PC-3 (cell line): Measurements from ENCODE around the gene ANKRD13B. TPM values are rescaled to one million over a fixed set of nuclear protein-coding genes. Genes with fewer than 3 reads are reported as not detected.

Source experiments
- ATAC-seq: fragments of 200-7000 bp; cut with Tn5 transposase; 2 replicates; pipeline ENCODE4 v1.9.1; 2020; ENCODE audit warnings: mild to moderate bottlenecking, moderate library complexity
- BruUV-seq: library from RNA; stranded (reverse); fragments of 400-500 nt; replicated peaks from 2 replicates; lab custom pipeline; 2021; lab: Mats Ljungman, UMichigan
- CTCF ChIA-PET: fragments of 300-600 bp; sonication (Branson Sonifier 250); formaldehyde crosslinking; loops from one replicate; lab custom pipeline; 2022; ENCODE audit warnings: antibody characterized with exemption; lab: Charles Lee
- POLR2A ChIA-PET: fragments of 300-600 bp; sonication (Branson Sonifier 250); formaldehyde crosslinking; loops from one replicate; lab custom pipeline; 2022; ENCODE audit warnings: antibody characterized with exemption; ENCODE audit not compliant: unreplicated experiment; lab: Charles Lee
- DNase-seq: peaks from one replicate; pipeline ENCODE4 v3.0.0-alpha.2; 2015
- H2AFZ ChIP-seq: fragments of 300-600 bp; sonication (generic); 2 replicates; pipeline ENCODE4 v1.6.0; 2016; ENCODE audit warnings: antibody characterized with exemption, low read length
- H3F3A ChIP-seq: fragments of 300-600 bp; sonication (generic); one replicate; pipeline ENCODE4 v1.6.0; 2017; ENCODE audit warnings: antibody characterized with exemption, low read length, control low read depth, mild to moderate bottlenecking; ENCODE audit not compliant: unreplicated experiment
- H3K27ac ChIP-seq: fragments of 300-600 bp; sonication (generic); 2 replicates; pipeline ENCODE4 v1.5.1; 2016; ENCODE audit warnings: mild to moderate bottlenecking, low read length
- H3K27me3 ChIP-seq: fragments of 300-600 bp; sonication (generic); 2 replicates; pipeline ENCODE4 v1.6.1; 2016; ENCODE audit warnings: low read length, mixed read lengths
- H3K36me3 ChIP-seq: fragments of 300-600 bp; sonication (generic); 2 replicates; pipeline ENCODE4 v1.6.1; 2016; ENCODE audit warnings: low read depth, mixed run types, low read length, mixed read lengths
- H3K4me1 ChIP-seq: fragments of 300-600 bp; sonication (generic); 2 replicates; pipeline ENCODE4 v1.5.1; 2016; ENCODE audit warnings: low read length; ENCODE audit not compliant: insufficient read depth
- H3K4me2 ChIP-seq: fragments of 300-600 bp; sonication (generic); 2 replicates; pipeline ENCODE4 v1.6.0; 2016; ENCODE audit warnings: low read length
- H3K4me3 ChIP-seq: fragments of 300-600 bp; sonication (generic); 2 replicates; pipeline ENCODE4 v1.5.1; 2016; ENCODE audit warnings: mild to moderate bottlenecking, low read length, mixed read lengths
- H3K79me2 ChIP-seq: fragments of 300-600 bp; sonication (generic); 2 replicates; pipeline ENCODE4 v1.6.1; 2017; ENCODE audit warnings: low read length, mixed read lengths
- H3K9ac ChIP-seq: fragments of 300-600 bp; sonication (generic); 2 replicates; pipeline ENCODE4 v1.6.0; 2016; ENCODE audit warnings: mild to moderate bottlenecking, low read length
- H3K9me2 ChIP-seq: fragments of 300-600 bp; sonication (generic); replicated peaks from 2 replicates; pipeline ENCODE4 v1.6.1; 2016; ENCODE audit warnings: mixed run types, low read length, mixed read lengths
- H3K9me3 ChIP-seq: fragments of 300-600 bp; sonication (generic); 2 replicates; pipeline ENCODE4 v1.6.1; 2016; ENCODE audit warnings: low read length, mixed read lengths
- H4K20me1 ChIP-seq: fragments of 300-600 bp; sonication (generic); 2 replicates; pipeline ENCODE4 v1.6.1; 2016; ENCODE audit warnings: low read length, mixed read lengths
- EZH2 ChIP-seq: fragments of 300-600 bp; sonication (generic); IDR thresholded peaks from one replicate; pipeline ENCODE4 v1.6.1; 2017; ENCODE audit warnings: antibody characterized with exemption, mild to moderate bottlenecking, low read length; ENCODE audit not compliant: unreplicated experiment
- EZH2phosphoT487 ChIP-seq: fragments of 300-600 bp; sonication (generic); IDR thresholded peaks from 2 replicates; pipeline ENCODE4 v1.6.1; 2018; ENCODE audit warnings: mild to moderate bottlenecking, antibody characterized with exemption, low read length, borderline replicate concordance
- intact Hi-C: fragments of 100-400 bp; cut with micrococcal nuclease; formaldehyde crosslinking; loops from 2 replicates; pipeline ENCODE4 v1.9.0; 2023
- total RNA-seq: library from RNA; depleted of rRNA; stranded (reverse); fragments of >200 nt; gene quantifications from 2 replicates; pipeline ENCODE4 v1.2.3, GENCODE V29; 2014
- TF ChIP-seq, protein P1 (sequence below): fragments of 300-600 bp; sonication (generic); conservative IDR thresholded peaks from 2 replicates; pipeline ENCODE4 v1.5.1; 2017; ENCODE audit warnings: antibody characterized with exemption, low read depth, mild to moderate bottlenecking, low read length

ANKRD13B gene
- total RNA-seq, 1 experiment from 2014 or later, result 11.2 TPM

DNA sequence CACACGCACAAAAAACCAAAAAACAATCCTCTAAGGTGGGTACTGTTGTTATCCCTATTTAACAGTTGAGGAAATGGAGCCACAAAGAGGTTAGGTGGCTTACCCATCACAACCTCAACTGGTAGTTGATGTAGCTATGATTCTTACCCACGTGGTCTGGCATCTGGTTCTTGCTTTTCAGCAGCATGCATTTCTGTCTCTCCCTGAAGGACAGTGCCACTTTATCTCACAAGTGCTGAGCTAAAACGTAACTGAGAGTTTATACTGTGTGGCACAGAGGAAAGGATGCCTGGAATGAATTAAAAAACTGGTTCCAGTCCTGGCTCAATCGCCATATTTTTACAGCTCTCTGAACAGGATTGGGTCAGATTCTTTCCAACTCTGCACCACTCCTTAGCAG is 31.7 kb downstream of the ANKRD13B start:
- ChIA-PET CTCF (no interaction called here), POLR2A (no interaction called here)
- no peak for ATAC-seq
- no peak for DNase-seq
- H3K4me1 ChIP-seq, result peaks cover 19% of the 10 kb centered on the region
- no peaks in the 10 kb centered on the region for H3K9me3 ChIP-seq
- H3F3A ChIP-seq, result no peaks in the 10 kb centered on the region
- H3K79me2 ChIP-seq, result no peaks in the 10 kb centered on the region
- no peaks in the 10 kb centered on the region for H3K27me3 ChIP-seq
- no peak overlapping the region for H3K4me3 ChIP-seq
- H3K27ac ChIP-seq, result no peak overlapping the region
- no peaks in the 10 kb centered on the region for H3K36me3 ChIP-seq
- no peaks in the 10 kb centered on the region for H3K9me2 ChIP-seq
- intact Hi-C loops, result no loop called here
- BruUV-seq, result no TSS peak
- TF ChIP-seq EZH2phosphoT487 (no peak), EZH2 (no peak)
- TF ChIP-seq, protein P1, sequence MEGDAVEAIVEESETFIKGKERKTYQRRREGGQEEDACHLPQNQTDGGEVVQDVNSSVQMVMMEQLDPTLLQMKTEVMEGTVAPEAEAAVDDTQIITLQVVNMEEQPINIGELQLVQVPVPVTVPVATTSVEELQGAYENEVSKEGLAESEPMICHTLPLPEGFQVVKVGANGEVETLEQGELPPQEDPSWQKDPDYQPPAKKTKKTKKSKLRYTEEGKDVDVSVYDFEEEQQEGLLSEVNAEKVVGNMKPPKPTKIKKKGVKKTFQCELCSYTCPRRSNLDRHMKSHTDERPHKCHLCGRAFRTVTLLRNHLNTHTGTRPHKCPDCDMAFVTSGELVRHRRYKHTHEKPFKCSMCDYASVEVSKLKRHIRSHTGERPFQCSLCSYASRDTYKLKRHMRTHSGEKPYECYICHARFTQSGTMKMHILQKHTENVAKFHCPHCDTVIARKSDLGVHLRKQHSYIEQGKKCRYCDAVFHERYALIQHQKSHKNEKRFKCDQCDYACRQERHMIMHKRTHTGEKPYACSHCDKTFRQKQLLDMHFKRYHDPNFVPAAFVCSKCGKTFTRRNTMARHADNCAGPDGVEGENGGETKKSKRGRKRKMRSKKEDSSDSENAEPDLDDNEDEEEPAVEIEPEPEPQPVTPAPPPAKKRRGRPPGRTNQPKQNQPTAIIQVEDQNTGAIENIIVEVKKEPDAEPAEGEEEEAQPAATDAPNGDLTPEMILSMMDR, result no peak
- no peak overlapping the region for H3K4me2 ChIP-seq
- H4K20me1 ChIP-seq, result no peaks in the 10 kb centered on the region
- no peak overlapping the region for H2AFZ ChIP-seq
- H3K9ac ChIP-seq, result no peak overlapping the region

DNA sequence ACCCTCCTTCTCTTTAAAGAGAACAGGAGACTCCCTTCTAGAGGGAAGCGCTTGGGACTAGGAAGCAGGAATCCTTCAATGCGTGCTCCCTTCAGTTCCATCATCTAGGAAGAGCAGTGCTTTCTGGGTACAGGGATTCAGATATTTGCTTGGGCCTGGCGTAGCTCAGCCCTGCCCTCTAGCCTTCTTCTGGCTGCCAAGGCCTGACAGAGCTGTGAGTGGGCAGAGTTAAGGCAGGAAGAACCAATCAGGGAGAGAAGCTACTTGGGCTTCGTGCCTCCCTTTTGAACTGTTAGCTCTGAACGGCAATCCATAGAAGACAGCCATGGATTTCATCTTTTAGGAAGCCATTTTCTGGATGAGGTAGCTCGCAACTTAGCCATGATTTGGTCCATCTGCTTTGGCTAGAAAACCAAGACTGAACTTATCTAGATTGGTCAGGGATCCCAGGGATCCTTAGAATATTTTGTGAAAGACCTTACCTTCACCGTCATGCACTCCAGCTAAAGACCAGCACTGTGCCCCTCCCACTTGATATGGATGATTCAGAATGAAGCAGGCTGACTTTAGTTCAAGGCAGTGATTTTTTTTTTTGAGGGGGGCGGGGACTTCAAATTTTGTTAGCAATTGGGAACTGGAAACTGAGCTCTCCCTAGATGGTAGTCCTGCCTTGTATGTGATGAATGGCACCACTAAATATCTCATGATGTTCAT is 32.3 kb downstream of the ANKRD13B start:
- DNase-seq, result no peak
- no peak overlapping the region for H3K27ac ChIP-seq
- ChIA-PET CTCF (no interaction called here), POLR2A (interaction anchor here (0.5 kb wide), 1 partner anchor 49 kb away, joined by 4 read pairs; no protein-coding TSS in a partner anchor)
- no peaks in the 10 kb centered on the region for H3K79me2 ChIP-seq
- no peak for TF ChIP-seq EZH2
- TF ChIP-seq, protein P1, result no peak
- TF ChIP-seq EZH2phosphoT487, result no peak
- H2AFZ ChIP-seq, result no peak overlapping the region
- H4K20me1 ChIP-seq, result no peaks in the 10 kb centered on the region
- H3K9me3 ChIP-seq, result no peaks in the 10 kb centered on the region
- BruUV-seq, result no TSS peak
- H3F3A ChIP-seq, result no peaks in the 10 kb centered on the region
- H3K4me1 ChIP-seq, result peaks cover 15% of the 10 kb centered on the region
- no peak for ATAC-seq
- H3K9me2 ChIP-seq, result no peaks in the 10 kb centered on the region
- no peak overlapping the region for H3K4me2 ChIP-seq
- H3K9ac ChIP-seq, result no peak overlapping the region
- H3K4me3 ChIP-seq, result no peak overlapping the region
- no peaks in the 10 kb centered on the region for H3K36me3 ChIP-seq
- intact Hi-C loops, result no loop called here
- H3K27me3 ChIP-seq, result no peaks in the 10 kb centered on the region

DNA sequence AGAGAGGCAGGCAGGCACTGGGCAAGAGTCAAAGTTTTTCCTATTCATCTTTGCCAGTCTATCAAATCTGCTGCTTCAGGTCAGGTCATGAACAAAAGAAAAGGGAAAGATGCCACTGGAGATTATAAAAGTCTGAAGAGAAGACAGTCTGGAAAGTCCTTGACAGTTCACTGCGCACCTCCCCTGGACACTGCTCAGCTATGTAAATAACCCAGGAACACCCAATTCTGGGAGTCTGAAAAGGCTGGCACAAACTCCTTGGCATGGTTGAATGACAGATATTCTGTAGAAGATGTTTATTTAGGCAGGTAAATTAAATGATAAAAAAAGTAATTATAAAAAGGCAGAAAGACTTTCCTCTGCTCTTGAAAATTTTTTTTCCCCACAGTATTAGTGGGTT is 35.0 kb downstream of the ANKRD13B start:
- no peaks in the 10 kb centered on the region for H3K79me2 ChIP-seq

More for the DNA sequence above, 35.0 kb downstream of the ANKRD13B start:
- CTCF ChIA-PET, result no interaction called here
- Histone ChIP-seq H4K20me1 (no peaks in the 10 kb centered on the region), H3K27ac (no peak overlapping the region), H3K36me3 (no peaks in the 10 kb centered on the region), H3K4me3 (no peak overlapping the region), H3K4me1 (peaks cover 10% of the 10 kb centered on the region), H3K9ac (no peak overlapping the region), H3K4me2 (no peak overlapping the region), H3K9me3 (no peaks in the 10 kb centered on the region), H2AFZ (no peak overlapping the region), H3K27me3 (no peaks in the 10 kb centered on the region), H3K9me2 (no peaks in the 10 kb centered on the region), H3F3A (no peaks in the 10 kb centered on the region)
- ATAC-seq (no peak), DNase-seq (no peak)
- BruUV-seq, result no TSS peak
- POLR2A ChIA-PET, result no interaction called here
- intact Hi-C loops, result no loop called here
- TF ChIP-seq, protein P1, result no peak
